ENCODE results near the gene CHAC2.

CHAC2 gene

DNA sequence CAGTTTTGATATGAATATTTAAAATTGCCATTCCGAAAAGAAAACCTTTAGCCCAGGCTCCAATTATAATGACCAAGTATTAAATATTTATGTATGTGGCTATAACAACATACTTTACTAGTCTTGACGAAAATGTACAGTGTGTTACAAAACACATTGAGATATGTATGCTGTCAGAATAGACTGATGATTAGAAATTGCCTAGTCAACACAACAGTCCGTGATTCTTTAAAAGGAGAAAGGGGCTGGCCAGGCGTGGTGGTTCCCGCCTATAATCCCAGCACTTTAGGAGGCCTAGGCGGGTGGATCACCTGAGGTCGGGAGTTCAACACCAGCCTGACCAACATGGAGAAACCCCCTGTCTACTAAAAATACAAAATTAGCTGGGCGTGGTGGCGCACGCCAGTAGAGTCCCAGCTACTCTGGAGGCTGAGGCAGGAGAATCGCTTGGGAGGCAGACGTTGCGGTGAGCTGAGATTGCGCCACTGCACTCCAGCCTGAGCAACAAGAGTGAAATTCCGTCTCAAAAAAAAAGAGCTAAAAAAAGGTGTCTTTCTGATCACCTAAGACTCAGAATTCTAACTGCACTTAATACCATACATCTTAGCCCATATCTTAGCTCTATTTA lies 1.8 kb downstream of the CHAC2 start:
- no peak for TF ChIP-seq POLR2AphosphoS5 (IDR thresholded peaks at IDR 0.05; ENCODE audit: low read depth, low read length)
- no peak for TF ChIP-seq TAF1 (IDR thresholded peaks at IDR 0.05; ENCODE audit: low read depth, low read length)
- TF ChIP-seq POU2F2 (IDR thresholded peaks at IDR 0.05; ENCODE audit: low read depth, low read length): no peak
- TF ChIP-seq POLR2A (IDR thresholded peaks at IDR 0.05; ENCODE audit: low read depth, low read length): no peak
- TF ChIP-seq PAX5 (IDR thresholded peaks at IDR 0.05; ENCODE audit: insufficient read depth, low read length, severe bottlenecking): no peak
- TF ChIP-seq SPI1 (IDR thresholded peaks at IDR 0.05; ENCODE audit: low read depth, low read length): no peak
- FAIRE-seq: peak; percentile 48

DNA sequence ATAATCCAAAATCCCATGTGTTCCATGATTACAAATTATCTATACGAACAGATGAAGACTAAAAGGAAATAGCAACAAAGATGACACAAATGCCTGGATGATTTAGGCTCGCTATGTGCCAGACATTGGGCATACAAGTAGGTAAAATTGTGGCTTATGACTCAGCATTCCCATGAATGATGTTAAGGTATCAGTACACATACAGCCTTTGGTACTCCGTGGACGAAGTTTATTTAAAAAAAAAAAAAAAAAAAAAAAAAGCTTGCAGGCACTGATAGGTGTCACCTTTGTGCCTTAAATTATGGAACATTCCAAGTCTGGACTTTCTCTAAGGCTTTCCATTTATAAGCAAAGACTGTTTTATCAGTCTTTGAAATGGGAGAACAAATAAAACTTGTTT lies 2.7 kb downstream of the CHAC2 start:
- DNase-seq (ENCODE audit: insufficient read length, low spot score): no peak
- peak; percentile 33 for FAIRE-seq
- TF ChIP-seq POLR2A (IDR thresholded peaks at IDR 0.05; ENCODE audit: low read depth, low read length) (no peak), SPI1 (IDR thresholded peaks at IDR 0.05; ENCODE audit: low read depth, low read length) (no peak), POLR2AphosphoS5 (IDR thresholded peaks at IDR 0.05; ENCODE audit: low read depth, low read length) (no peak), POU2F2 (IDR thresholded peaks at IDR 0.05; ENCODE audit: low read depth, low read length) (no peak), PAX5 (IDR thresholded peaks at IDR 0.05; ENCODE audit: insufficient read depth, low read length, severe bottlenecking) (no peak), TAF1 (IDR thresholded peaks at IDR 0.05; ENCODE audit: low read depth, low read length) (no peak)

More for the DNA sequence above, 1.8 kb downstream of the CHAC2 start:
- no peak for DNase-seq (ENCODE audit: insufficient read length, low spot score)

DNA sequence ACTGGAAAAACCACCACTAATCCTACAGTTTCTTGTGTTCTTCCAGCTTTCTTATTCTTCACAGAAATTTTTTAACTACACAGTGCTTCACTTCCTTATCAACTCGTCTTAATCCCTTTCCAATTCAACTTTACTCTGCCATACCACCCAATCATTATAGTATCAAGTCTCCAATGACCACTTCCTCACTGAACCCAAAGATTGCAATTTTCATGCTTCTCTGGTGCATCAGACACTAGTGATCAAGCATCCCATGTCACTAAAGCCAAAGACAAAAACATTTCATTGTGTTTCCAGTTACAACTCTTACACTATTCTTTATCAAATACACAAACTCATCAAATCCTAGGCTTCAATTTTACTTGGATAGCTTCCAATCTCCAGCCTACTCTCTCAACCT lies 9.5 kb downstream of the CHAC2 start:
- DNase-seq (ENCODE audit: insufficient read length, low spot score): no peak

DNA sequence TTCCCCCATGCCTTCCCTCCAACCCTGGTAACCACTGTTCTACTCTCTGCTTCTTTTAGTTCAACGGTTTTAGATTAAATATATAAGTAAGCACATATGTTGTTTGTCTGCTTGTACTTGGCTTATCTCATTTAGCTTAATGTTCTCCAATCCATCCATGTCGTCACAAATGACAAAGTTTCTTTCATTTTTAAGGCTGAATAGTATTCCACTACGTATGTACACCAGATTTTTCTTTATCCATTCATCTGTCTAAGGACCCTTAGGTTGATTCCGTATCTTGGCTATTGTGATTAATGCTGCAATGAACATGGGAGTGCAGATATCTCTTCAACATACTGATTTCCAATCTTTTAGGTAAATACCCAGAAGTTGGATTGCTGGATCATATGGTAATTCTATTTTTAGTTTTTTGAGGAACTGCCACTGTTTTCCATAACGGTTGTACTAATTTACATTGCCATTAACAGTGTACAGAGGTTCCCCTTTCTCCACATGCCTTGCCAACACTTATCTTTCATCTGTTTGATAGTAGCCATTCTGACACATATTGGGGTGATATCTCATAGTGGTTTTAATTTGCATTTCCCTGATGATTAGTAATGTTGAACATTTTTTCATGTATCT lies 11.0 kb downstream of the CHAC2 start:
- TF ChIP-seq POU2F2 (IDR thresholded peaks at IDR 0.05; ENCODE audit: low read depth, low read length): no peak
- FAIRE-seq: no peak
- no peak for DNase-seq (ENCODE audit: insufficient read length, low spot score)

More for the DNA sequence above, 9.5 kb downstream of the CHAC2 start:
- FAIRE-seq: peak; percentile 5
- TF ChIP-seq SPI1 (IDR thresholded peaks at IDR 0.05; ENCODE audit: low read depth, low read length) (peak; percentile 75), POLR2AphosphoS5 (IDR thresholded peaks at IDR 0.05; ENCODE audit: low read depth, low read length) (no peak)

DNA sequence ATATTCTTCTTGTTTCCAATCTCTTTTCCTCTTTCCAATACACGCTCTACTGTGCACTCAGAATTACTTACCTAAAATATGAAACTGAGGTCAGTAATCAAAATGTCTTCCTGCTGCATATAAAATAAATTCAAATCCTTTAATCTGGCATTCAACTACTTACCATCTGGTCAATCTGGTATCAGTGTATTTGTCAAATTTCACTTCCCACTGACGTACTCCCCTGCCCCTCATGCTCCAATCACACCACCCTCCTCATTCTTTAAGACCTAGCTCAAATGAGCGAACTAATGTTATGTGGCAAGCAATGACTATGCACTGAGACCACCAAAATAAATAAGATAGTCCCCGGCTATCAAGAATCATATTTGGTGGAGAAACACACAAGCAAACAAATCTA lies 12.5 kb downstream of the CHAC2 start:
- FAIRE-seq (no peak), DNase-seq (ENCODE audit: insufficient read length, low spot score) (no peak)
- TF ChIP-seq POU2F2 (IDR thresholded peaks at IDR 0.05; ENCODE audit: low read depth, low read length) (no peak), PAX5 (IDR thresholded peaks at IDR 0.05; ENCODE audit: insufficient read depth, low read length, severe bottlenecking) (no peak), POLR2A (IDR thresholded peaks at IDR 0.05; ENCODE audit: low read depth, low read length) (no peak), TAF1 (IDR thresholded peaks at IDR 0.05; ENCODE audit: low read depth, low read length) (no peak), SPI1 (IDR thresholded peaks at IDR 0.05; ENCODE audit: low read depth, low read length) (no peak), POLR2AphosphoS5 (IDR thresholded peaks at IDR 0.05; ENCODE audit: low read depth, low read length) (no peak)

DNA sequence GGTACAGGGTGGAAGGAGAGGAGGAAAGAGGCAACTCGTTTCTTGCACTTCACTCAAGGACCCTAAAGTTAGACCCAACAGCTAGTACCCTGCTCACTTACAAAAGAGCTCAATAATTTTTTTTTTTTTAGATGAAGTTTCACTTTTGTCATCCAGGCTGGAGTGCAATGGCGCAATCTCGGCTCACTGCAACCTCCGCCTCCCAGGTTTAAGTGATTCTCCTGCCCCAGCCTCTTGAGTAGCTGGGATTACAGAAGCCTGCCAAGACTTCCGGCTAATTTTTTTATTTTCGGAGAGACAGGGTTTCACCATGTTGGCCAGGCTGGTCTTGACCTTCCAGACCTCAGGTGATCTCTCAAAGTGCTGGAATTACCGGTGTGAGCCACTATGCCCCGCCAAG lies 15.1 kb downstream of the CHAC2 start:
- FAIRE-seq: no peak
- DNase-seq (ENCODE audit: insufficient read length, low spot score): no peak
- no peak for TF ChIP-seq POLR2A (IDR thresholded peaks at IDR 0.05; ENCODE audit: low read depth, low read length)

DNA sequence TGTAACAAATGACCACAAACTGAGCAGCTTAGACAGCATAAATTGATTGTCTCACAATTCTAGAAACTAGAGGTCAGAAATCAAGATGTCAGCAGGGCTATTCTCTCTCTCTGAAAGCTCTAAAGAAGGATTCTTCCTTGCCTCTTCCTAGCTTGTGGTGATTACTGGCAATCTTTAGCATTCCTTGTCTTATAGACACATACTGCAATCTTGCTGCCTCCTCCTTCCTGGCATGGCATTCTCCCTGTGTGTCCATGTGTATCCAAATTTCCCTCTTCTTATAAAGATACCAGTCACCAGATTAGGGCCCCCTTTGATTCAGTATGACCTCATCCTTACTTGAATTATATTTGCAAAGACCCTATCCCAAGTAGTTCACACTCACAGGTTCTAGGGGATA lies 16.8 kb downstream of the CHAC2 start:
- no peak for FAIRE-seq
- TF ChIP-seq TAF1 (IDR thresholded peaks at IDR 0.05; ENCODE audit: low read depth, low read length): no peak
- no peak for TF ChIP-seq POLR2AphosphoS5 (IDR thresholded peaks at IDR 0.05; ENCODE audit: low read depth, low read length)
- no peak for TF ChIP-seq PAX5 (IDR thresholded peaks at IDR 0.05; ENCODE audit: insufficient read depth, low read length, severe bottlenecking)
- TF ChIP-seq POLR2A (IDR thresholded peaks at IDR 0.05; ENCODE audit: low read depth, low read length): no peak
- TF ChIP-seq POU2F2 (IDR thresholded peaks at IDR 0.05; ENCODE audit: low read depth, low read length): no peak
- no peak for TF ChIP-seq SPI1 (IDR thresholded peaks at IDR 0.05; ENCODE audit: low read depth, low read length)
- no peak for DNase-seq (ENCODE audit: insufficient read length, low spot score)

DNA sequence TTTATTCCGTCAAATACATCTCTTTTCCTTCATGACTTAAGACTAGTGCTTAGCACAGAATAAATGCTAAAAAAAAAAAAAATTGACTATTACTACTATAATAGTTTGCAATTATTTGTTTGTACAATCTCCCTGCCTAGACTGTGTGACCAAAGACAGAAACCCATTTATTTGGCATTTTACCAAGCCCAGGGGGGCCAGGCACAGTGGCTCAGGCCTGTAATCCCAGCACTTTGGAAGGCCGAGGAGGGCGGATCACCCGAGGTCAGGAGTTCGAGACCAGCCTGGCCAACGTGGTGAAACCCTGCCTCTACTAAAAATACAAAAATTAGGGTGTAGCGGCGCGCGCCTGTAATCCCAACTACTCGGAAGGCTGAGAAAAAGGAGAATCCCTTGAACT lies 17.8 kb downstream of the CHAC2 start:
- TF ChIP-seq SPI1 (IDR thresholded peaks at IDR 0.05; ENCODE audit: low read depth, low read length): no peak
- no peak for TF ChIP-seq POU2F2 (IDR thresholded peaks at IDR 0.05; ENCODE audit: low read depth, low read length)
- no peak for TF ChIP-seq POLR2A (IDR thresholded peaks at IDR 0.05; ENCODE audit: low read depth, low read length)
- TF ChIP-seq TAF1 (IDR thresholded peaks at IDR 0.05; ENCODE audit: low read depth, low read length): no peak
- no peak for TF ChIP-seq POLR2AphosphoS5 (IDR thresholded peaks at IDR 0.05; ENCODE audit: low read depth, low read length)
- TF ChIP-seq PAX5 (IDR thresholded peaks at IDR 0.05; ENCODE audit: insufficient read depth, low read length, severe bottlenecking): no peak
- FAIRE-seq (no peak), DNase-seq (ENCODE audit: insufficient read length, low spot score) (no peak)

DNA sequence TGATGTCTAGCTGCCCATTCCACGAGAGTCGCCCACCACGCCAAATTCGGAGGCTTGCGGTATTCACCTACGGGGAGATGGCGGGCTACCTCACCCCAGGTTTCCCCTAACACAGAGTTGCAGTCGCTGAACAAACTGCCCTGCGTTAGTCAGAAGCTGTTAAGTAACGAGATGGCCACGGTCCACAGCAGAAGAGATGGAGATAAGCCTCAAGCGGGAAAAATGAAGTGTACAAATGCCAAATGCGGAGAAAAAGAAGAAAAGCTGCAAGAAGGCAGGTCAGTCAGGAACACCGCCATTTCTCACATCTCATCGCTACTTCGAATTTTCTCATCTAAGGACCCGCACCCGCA lies 18.7 kb downstream of the CHAC2 start:
- FAIRE-seq (no peak), DNase-seq (ENCODE audit: insufficient read length, low spot score) (no peak)
- TF ChIP-seq POU2F2 (IDR thresholded peaks at IDR 0.05; ENCODE audit: low read depth, low read length): no peak
- no peak for TF ChIP-seq TAF1 (IDR thresholded peaks at IDR 0.05; ENCODE audit: low read depth, low read length)
- TF ChIP-seq POLR2AphosphoS5 (IDR thresholded peaks at IDR 0.05; ENCODE audit: low read depth, low read length): no peak
- TF ChIP-seq POLR2A (IDR thresholded peaks at IDR 0.05; ENCODE audit: low read depth, low read length): no peak
- TF ChIP-seq SPI1 (IDR thresholded peaks at IDR 0.05; ENCODE audit: low read depth, low read length): no peak
- TF ChIP-seq PAX5 (IDR thresholded peaks at IDR 0.05; ENCODE audit: insufficient read depth, low read length, severe bottlenecking): no peak

DNA sequence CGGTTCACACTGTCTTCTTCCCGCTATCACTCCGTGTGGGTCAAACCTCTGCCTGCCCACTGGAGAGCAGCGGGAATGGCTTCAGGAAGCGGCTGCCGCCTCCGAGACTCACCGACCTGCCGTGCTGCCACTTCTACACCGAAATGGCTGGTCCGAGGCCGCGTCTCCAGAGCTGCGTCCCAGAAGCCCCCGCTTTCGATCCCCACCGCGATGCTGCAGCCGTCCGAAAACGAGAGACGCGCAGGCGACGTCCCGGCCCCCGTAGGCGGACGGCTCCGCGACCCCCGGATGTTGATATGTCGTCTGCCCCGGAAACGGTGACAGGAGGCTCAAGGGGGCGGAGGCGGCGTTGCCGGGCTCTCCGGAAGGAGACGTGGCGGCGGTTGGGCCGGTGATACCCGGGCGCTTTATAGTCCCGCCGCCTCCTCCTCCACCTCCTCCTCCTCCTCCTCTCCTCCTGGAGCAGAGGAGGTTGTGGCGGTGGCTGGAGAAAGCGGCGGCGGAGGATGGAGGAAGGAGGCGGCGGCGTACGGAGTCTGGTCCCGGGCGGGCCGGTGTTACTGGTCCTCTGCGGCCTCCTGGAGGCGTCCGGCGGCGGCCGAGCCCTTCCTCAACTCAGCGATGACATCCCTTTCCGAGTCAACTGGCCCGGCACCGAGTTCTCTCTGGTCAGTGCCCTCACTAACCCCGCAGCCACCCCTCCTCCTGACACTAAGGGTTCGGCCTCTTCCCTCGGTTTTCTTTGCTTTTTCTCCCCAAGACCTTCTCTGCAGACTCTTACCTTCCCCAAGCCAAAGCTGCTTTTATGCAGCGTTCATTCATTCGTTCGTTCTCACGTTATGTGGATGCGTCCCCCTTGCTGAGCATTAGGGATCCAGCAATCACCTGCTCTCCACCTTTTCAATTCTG lies 19.4 kb downstream of the CHAC2 start, which contains the start of the genes ASB3 and ERLEC1:
Gene ASB3 (minus strand): TSS at position 249 of the 909 bp plus-strand sequence. CDS start 21,381 bp downstream, outside the sequence.
Gene ERLEC1 (plus strand): TSS at position 340 of the 909 bp plus-strand sequence. CDS start 167 bp downstream, at position 507.
- TF ChIP-seq POU2F2 (IDR thresholded peaks at IDR 0.05; ENCODE audit: low read depth, low read length) (no peak), POLR2AphosphoS5 (IDR thresholded peaks at IDR 0.05; ENCODE audit: low read depth, low read length) (peak; percentile 93), SPI1 (IDR thresholded peaks at IDR 0.05; ENCODE audit: low read depth, low read length) (no peak), TAF1 (IDR thresholded peaks at IDR 0.05; ENCODE audit: low read depth, low read length) (peak; percentile 73; the same call in 1 of the 2 replicates), PAX5 (IDR thresholded peaks at IDR 0.05; ENCODE audit: insufficient read depth, low read length, severe bottlenecking) (no peak), POLR2A (IDR thresholded peaks at IDR 0.05; ENCODE audit: low read depth, low read length) (peak; percentile 90)
- FAIRE-seq (peak; percentile 88), DNase-seq (ENCODE audit: insufficient read length, low spot score) (peak; percentile 78)
